ENCODE results near the gene PSME4.

- no peak for TF ChIP-seq EP300 (conservative IDR thresholded peaks at IDR 0.05; ENCODE audit: poor library complexity, severe bottlenecking)
- TF ChIP-seq, protein P1, sequence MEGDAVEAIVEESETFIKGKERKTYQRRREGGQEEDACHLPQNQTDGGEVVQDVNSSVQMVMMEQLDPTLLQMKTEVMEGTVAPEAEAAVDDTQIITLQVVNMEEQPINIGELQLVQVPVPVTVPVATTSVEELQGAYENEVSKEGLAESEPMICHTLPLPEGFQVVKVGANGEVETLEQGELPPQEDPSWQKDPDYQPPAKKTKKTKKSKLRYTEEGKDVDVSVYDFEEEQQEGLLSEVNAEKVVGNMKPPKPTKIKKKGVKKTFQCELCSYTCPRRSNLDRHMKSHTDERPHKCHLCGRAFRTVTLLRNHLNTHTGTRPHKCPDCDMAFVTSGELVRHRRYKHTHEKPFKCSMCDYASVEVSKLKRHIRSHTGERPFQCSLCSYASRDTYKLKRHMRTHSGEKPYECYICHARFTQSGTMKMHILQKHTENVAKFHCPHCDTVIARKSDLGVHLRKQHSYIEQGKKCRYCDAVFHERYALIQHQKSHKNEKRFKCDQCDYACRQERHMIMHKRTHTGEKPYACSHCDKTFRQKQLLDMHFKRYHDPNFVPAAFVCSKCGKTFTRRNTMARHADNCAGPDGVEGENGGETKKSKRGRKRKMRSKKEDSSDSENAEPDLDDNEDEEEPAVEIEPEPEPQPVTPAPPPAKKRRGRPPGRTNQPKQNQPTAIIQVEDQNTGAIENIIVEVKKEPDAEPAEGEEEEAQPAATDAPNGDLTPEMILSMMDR (IDR thresholded peaks at IDR 0.05; ENCODE audit: poor library complexity, severe bottlenecking): no peak
- TF ChIP-seq POLR2AphosphoS5 (IDR thresholded peaks at IDR 0.05): no peak
- TF ChIP-seq, protein P2, sequence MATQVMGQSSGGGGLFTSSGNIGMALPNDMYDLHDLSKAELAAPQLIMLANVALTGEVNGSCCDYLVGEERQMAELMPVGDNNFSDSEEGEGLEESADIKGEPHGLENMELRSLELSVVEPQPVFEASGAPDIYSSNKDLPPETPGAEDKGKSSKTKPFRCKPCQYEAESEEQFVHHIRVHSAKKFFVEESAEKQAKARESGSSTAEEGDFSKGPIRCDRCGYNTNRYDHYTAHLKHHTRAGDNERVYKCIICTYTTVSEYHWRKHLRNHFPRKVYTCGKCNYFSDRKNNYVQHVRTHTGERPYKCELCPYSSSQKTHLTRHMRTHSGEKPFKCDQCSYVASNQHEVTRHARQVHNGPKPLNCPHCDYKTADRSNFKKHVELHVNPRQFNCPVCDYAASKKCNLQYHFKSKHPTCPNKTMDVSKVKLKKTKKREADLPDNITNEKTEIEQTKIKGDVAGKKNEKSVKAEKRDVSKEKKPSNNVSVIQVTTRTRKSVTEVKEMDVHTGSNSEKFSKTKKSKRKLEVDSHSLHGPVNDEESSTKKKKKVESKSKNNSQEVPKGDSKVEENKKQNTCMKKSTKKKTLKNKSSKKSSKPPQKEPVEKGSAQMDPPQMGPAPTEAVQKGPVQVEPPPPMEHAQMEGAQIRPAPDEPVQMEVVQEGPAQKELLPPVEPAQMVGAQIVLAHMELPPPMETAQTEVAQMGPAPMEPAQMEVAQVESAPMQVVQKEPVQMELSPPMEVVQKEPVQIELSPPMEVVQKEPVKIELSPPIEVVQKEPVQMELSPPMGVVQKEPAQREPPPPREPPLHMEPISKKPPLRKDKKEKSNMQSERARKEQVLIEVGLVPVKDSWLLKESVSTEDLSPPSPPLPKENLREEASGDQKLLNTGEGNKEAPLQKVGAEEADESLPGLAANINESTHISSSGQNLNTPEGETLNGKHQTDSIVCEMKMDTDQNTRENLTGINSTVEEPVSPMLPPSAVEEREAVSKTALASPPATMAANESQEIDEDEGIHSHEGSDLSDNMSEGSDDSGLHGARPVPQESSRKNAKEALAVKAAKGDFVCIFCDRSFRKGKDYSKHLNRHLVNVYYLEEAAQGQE (IDR thresholded peaks at IDR 0.05; ENCODE audit: borderline replicate concordance): no peak
Measured at GRCh38 chr2:53987336-53987921, 16.6 kb upstream of the PSME4 start.

All from neural cell (in vitro differentiated cells).